Spleen (tissue), 7 donors: ENCODE measurements around the gene ME3.

Experiments
- POLR2A ChIP-seq, 3 donors: fragments of 450-650 bp; IDR thresholded peaks; one replicate each; pipeline ENCODE4 v1.5.1; 2017; ENCODE audit warnings: antibody characterized with exemption in 3 of 3, mild to moderate bottlenecking in 1 of 3
- TF ChIP-seq, protein P1 (sequence below), 11 experiments: fragments of 200-600 bp in 7 of 11; fragments of 450-650 bp in 4 of 11; sonication (generic) in 4 of 11; IDR thresholded peaks in 8 of 11; conservative IDR thresholded peaks in 3 of 11; 1 replicate in 7 of 11; 2 replicates in 4 of 11; pipeline versions ENCODE4 v1.4.0 to v1.8.0; 2016 to 2021; ENCODE audit warnings: antibody characterized with exemption in 11 of 11, inconsistent platforms in 4 of 11, mild to moderate bottlenecking in 1 of 11
- donor health status: DM: no; HTN: no; CAD: no; lungs with moderate emphysema.
- donor health status: DM: no; HTN: no; CAD: no.
- donor health status: DM: no; HTN: no; CAD: no.

DNA sequence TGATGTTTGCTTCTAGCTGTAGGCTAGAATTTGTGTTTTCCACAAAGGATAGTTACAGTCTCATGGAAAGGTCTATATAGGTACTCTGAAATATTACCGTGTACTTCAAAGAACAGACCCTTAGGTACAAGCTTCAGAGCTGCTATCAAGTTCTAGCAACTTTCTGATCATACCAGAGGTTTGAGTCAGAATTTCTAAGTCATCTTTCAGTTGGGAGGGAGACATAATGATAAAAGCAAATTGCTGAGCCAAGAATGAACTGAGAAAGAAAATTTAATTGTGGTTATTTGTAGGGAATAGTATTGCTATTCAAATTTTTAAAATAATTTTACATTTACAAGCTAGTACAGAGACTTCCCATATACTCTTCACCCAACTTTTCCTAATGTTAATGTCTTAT is 19.9 kb upstream of the ME3 start:
- TF ChIP-seq, protein P1, sequence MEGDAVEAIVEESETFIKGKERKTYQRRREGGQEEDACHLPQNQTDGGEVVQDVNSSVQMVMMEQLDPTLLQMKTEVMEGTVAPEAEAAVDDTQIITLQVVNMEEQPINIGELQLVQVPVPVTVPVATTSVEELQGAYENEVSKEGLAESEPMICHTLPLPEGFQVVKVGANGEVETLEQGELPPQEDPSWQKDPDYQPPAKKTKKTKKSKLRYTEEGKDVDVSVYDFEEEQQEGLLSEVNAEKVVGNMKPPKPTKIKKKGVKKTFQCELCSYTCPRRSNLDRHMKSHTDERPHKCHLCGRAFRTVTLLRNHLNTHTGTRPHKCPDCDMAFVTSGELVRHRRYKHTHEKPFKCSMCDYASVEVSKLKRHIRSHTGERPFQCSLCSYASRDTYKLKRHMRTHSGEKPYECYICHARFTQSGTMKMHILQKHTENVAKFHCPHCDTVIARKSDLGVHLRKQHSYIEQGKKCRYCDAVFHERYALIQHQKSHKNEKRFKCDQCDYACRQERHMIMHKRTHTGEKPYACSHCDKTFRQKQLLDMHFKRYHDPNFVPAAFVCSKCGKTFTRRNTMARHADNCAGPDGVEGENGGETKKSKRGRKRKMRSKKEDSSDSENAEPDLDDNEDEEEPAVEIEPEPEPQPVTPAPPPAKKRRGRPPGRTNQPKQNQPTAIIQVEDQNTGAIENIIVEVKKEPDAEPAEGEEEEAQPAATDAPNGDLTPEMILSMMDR (IDR thresholded peaks at IDR 0.05 in 8 of 11, conservative IDR thresholded peaks at IDR 0.05 in 3 of 11) = no peak
- no peak for TF ChIP-seq POLR2A (IDR thresholded peaks at IDR 0.05)
